ENCODE measurements around the gene LYST. TPM values are rescaled to one million over a fixed set of nuclear protein-coding genes. Genes with fewer than 3 reads are reported as not detected.
"Not testable (repeated sequence)": the region's sequence is repeated elsewhere in the genome, so short reads cannot be mapped to it uniquely, and the experiment has no call there.

The LYST gene
- total RNA-seq, 4 donors from 2014 or later = 12.3 to 36.6 (median 21.0) TPM

DNA sequence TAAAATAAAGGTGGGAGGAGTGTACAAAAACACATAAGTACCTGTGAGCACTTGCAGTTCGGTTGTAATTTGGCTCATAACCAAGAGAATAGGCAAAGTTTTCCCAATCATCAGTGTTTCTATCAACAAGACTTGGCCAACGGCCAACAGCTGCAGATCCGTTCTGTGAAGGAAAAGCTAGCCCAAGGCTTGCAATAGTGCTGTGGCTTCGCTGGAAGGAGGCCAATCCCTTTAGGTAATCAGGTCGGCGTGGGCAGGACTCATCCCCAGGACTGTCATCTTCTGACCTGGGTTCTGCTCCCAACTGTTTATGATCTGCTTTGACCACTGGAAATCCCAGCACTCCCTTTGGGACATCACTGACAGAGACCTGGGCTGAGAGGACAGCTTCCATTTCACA, 107.8 kb downstream of the LYST start:
- peaks cover 0 to 89% (median 0%) of the 10 kb centered on the region in 3 donors for H3K36me3 ChIP-seq
- H3K4me3 ChIP-seq = no peak overlapping the region
- H3K27me3 ChIP-seq = no peaks in the 10 kb centered on the region
- intact Hi-C loops (cut with DNase I) = no loop called here
- no peaks in the 10 kb centered on the region for H3K4me1 ChIP-seq
- H3K9me3 ChIP-seq = no peaks in the 10 kb centered on the region
- no peak overlapping the region for H3K27ac ChIP-seq
- 56 to 65% methylated on average over 5 of the region's 6 CpGs for WGBS, 2 donors
- no peak for DNase-seq
- no peak for TF ChIP-seq POLR2A (IDR thresholded peaks at IDR 0.05)
- TF ChIP-seq CTCF (IDR thresholded peaks at IDR 0.05) = no peak

DNA sequence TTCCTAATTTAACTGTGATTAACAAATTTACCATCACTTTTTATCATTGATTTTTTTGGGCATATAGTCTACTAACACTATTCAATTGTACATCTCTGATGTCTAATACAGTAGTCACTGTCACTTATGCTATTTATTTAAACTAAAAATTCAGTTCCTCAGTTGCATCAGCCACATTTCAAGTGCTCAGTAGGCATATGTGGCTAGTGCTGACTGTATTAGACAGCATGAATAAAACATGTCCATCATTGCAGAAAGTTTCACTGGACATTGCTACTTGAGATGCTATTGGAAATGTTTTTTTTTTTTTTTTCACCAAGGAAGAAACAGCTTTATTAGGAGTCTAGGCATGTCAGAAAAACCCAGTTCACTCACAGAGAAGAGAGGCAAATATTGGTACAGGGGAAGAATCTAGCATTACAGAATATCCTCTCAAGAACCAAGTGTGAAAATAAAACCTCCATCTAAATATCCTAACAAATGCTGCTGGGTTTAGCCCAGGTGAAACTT, 109.1 kb downstream of the LYST start:
- H3K36me3 ChIP-seq = peaks cover 0 to 87% (median 0%) of the 10 kb centered on the region in 3 donors
- intact Hi-C loops (cut with DNase I) = no loop called here
- H3K4me1 ChIP-seq = no peaks in the 10 kb centered on the region
- TF ChIP-seq CTCF (IDR thresholded peaks at IDR 0.05) (no peak), POLR2A (IDR thresholded peaks at IDR 0.05) (no peak)
- DNase-seq = no peak
- H3K27ac ChIP-seq = no peak overlapping the region
- H3K9me3 ChIP-seq = no peaks in the 10 kb centered on the region
- H3K27me3 ChIP-seq = no peaks in the 10 kb centered on the region
- no peak overlapping the region for H3K4me3 ChIP-seq

DNA sequence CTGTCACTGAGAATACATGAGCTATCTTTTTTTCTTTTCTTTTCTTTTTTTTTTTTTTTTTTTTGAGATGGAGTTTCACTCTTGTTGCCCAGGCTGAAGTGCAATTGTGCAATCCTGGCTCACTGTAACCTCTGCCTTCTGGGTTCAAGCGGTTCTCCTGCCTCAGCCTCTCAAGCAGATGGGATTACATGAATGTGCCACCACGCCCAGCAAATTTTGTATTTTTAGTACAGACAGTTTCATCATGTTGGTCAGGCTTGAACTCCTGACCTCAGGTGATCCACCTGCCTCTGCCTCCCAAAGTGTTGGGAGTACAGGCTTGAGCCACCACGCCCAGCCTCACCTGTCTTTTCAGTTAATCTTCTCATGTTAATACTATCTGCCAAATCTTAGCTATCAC, 112.5 kb downstream of the LYST start:
- H3K36me3 ChIP-seq = peaks cover 0 to 87% (median 0%) of the 10 kb centered on the region in 3 donors
- intact Hi-C loops (cut with DNase I); H3K27me3 ChIP-seq; H3K9me3 ChIP-seq; H3K4me3 ChIP-seq; H3K4me1 ChIP-seq; DNase-seq; H3K27ac ChIP-seq: not testable (repeated sequence)
- 78 to 82% methylated on average over 3 of the region's 3 CpGs for WGBS, 2 donors

DNA sequence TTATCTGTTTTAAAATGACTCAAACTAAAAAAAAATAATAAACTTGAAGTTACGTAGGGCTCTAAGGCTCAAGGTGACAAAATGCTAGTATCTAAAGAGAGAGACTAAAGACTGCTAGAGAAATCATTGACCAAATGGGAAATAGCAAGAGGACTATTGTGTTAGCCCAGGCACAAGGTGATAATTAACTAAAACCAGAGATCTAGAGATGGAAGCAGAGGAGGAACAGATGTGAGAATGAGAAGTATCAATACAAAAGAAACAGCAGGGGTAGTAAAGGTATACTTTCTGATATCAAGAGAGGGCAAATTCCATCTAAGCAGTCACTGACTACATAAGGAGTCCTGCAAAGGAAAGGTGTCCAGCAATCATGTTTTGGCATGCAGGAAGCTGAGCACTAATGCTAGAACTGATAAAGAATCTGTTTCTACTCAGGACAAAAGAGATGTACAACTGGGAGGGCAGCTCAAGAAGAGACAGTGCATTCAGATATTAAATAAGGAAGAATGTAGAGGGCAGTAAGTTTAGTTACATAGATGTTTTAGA, 116.9 kb downstream of the LYST start:
- TF ChIP-seq CTCF (IDR thresholded peaks at IDR 0.05) (no peak), POLR2A (IDR thresholded peaks at IDR 0.05) (no peak)

DNA sequence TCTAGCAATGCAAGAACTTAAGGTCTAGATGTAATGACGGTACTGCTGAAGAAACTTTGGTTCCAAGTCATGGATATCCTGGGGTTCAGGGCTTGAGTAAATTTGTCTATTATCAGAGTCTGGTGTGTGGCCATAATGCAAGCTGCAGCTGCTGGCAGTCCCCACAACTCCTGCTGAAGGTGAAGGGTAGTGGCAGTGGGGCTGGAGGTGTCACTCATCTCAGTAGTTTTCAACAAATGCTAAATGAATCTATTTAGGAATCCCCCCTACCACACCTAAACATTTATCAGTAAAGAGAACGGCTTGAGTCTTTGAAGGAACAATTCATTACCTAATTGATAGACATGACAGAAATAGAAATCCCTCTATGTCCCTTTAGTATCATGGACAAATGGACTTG, 118.0 kb downstream of the LYST start:
- intact Hi-C loops (cut with DNase I) = no loop called here
- Histone ChIP-seq H3K27me3 (no peaks in the 10 kb centered on the region), H3K36me3 (peaks cover 0 to 94% (median 0%) of the 10 kb centered on the region in 3 donors), H3K9me3 (no peaks in the 10 kb centered on the region), H3K27ac (no peak overlapping the region), H3K4me3 (no peak overlapping the region), H3K4me1 (no peaks in the 10 kb centered on the region)
- 87 to 92% methylated on average over 2 of the region's 2 CpGs for WGBS, 2 donors
- no peak for TF ChIP-seq CTCF (IDR thresholded peaks at IDR 0.05)
- no peak for TF ChIP-seq POLR2A (IDR thresholded peaks at IDR 0.05)
- no peak for DNase-seq

More for the DNA sequence above, 116.9 kb downstream of the LYST start:
- no peak overlapping the region for H3K27ac ChIP-seq
- no peaks in the 10 kb centered on the region for H3K9me3 ChIP-seq
- no peaks in the 10 kb centered on the region for H3K27me3 ChIP-seq
- WGBS, 2 donors = 93 to 100% methylated on average over 1 of the region's 1 CpG
- intact Hi-C loops (cut with DNase I) = no loop called here
- peaks cover 0 to 93% (median 0%) of the 10 kb centered on the region in 3 donors for H3K36me3 ChIP-seq
- no peak for DNase-seq
- no peaks in the 10 kb centered on the region for H3K4me1 ChIP-seq
- no peak overlapping the region for H3K4me3 ChIP-seq

- no peaks in the 10 kb centered on the region for H3K4me1 ChIP-seq
- intact Hi-C loops (cut with DNase I) = no loop called here
- no peak overlapping the region for H3K27ac ChIP-seq
- no peaks in the 10 kb centered on the region for H3K27me3 ChIP-seq
- WGBS, 2 donors = 75 to 91% methylated on average over 6 of the region's 6 CpGs
- no peak for DNase-seq
- H3K4me3 ChIP-seq = no peak overlapping the region
- H3K36me3 ChIP-seq = peaks cover 0 to 96% (median 6%) of the 10 kb centered on the region in 3 donors
- TF ChIP-seq POLR2A (IDR thresholded peaks at IDR 0.05) = no peak
- no peak for TF ChIP-seq CTCF (IDR thresholded peaks at IDR 0.05)
- H3K9me3 ChIP-seq = no peaks in the 10 kb centered on the region
These were observed 120.5 kb downstream of the LYST start for GRCh38 chr1:235746245-235746644.
